GM12872 (cell line): Measurements from ENCODE around the gene RARG.

ENCODE experiments used
- CTCF ChIP-seq: IDR thresholded peaks from 3 replicates; pipeline ENCODE4 v1.5.1; 2011; ENCODE audit warnings: low read depth, mild to moderate bottlenecking, low read length, moderate library complexity; ENCODE audit not compliant: insufficient read depth

Gene RARG

GRCh38 chr12:53233671-53234121, 1.7 kb upstream of the RARG start:
- no peak for TF ChIP-seq CTCF

GRCh38 chr12:53232646-53233461, 845 bp upstream of the RARG start:
- TF ChIP-seq CTCF = no peak

GRCh38 chr12:53231671-53231920, 413 bp downstream of the RARG start:
- no peak for TF ChIP-seq CTCF

GRCh38 chr12:53230108-53230845, 1.7 kb downstream of the RARG start:
- no peak for TF ChIP-seq CTCF

- TF ChIP-seq CTCF = no peak
These were observed 2.6 kb downstream of the RARG start for GRCh38 chr12:53229454-53229853.

- TF ChIP-seq CTCF = no peak
These were observed 4.2 kb downstream of the RARG start for GRCh38 chr12:53227836-53228235.

GRCh38 chr12:53227341-53227740, 4.7 kb downstream of the RARG start:
- TF ChIP-seq CTCF = no peak
